AG09309 (cell line): ENCODE results near the gene KLF6.
A peak's percentile ranks its signal among the peaks of the same experiment; 100 is the strongest.

Experiments
- DNase-seq: peaks from one replicate; pipeline ENCODE4 v3.0.0-alpha.2; 2010; ENCODE audit warnings: low read depth
- H3K4me3 ChIP-seq: 2 replicates; pipeline ENCODE4 v1.5.1; 2011; ENCODE audit warnings: mild to moderate bottlenecking, low read depth, low read length, moderate library complexity; ENCODE audit not compliant: control insufficient read depth
- TF ChIP-seq, protein P1 (sequence below): IDR thresholded peaks from 2 replicates; pipeline ENCODE4 v1.5.1; 2011; ENCODE audit warnings: mild to moderate bottlenecking, low read depth, low read length, inconsistent platforms; ENCODE audit not compliant: insufficient read depth, control insufficient read depth; ENCODE audit errors: missing control alignments

The KLF6 gene

GRCh38 chr10:3784510-3785250 lies at the start of gene KLF6:
Gene KLF6, minus strand, starts transcription at chr10:3785209. Its CDS starts 195 bp downstream, at chr10:3785014.
- H3K4me3 ChIP-seq = peak within 1 kb of the TSS; percentile 90
- DNase-seq = no peak
- TF ChIP-seq, protein P1, sequence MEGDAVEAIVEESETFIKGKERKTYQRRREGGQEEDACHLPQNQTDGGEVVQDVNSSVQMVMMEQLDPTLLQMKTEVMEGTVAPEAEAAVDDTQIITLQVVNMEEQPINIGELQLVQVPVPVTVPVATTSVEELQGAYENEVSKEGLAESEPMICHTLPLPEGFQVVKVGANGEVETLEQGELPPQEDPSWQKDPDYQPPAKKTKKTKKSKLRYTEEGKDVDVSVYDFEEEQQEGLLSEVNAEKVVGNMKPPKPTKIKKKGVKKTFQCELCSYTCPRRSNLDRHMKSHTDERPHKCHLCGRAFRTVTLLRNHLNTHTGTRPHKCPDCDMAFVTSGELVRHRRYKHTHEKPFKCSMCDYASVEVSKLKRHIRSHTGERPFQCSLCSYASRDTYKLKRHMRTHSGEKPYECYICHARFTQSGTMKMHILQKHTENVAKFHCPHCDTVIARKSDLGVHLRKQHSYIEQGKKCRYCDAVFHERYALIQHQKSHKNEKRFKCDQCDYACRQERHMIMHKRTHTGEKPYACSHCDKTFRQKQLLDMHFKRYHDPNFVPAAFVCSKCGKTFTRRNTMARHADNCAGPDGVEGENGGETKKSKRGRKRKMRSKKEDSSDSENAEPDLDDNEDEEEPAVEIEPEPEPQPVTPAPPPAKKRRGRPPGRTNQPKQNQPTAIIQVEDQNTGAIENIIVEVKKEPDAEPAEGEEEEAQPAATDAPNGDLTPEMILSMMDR = no peak

GRCh38 chr10:3834404-3834803 lies 49.4 kb upstream of the KLF6 start:
- H3K4me3 ChIP-seq = no peak overlapping the region
- TF ChIP-seq, protein P1 = no peak
- no peak for DNase-seq

DNA sequence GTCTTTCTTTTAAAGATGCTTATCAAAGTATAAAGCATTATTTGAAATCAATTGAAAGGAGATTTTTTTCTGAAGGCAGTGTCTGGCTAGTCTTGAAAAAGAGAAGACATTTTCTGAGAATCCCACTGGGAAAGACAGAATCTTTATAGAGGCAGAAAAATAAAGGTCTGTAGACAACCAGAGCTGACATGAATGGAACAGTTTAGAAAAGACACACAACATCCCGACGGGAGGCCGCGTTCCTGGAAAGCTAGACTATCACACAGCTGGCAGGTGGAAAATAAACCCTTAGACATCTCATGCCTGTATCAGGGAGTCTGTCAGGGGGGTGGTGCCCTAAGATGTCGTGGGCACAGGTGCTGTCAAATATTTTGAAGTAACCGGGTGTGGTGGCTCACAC lies 48.0 kb upstream of the KLF6 start:
- no peak overlapping the region for H3K4me3 ChIP-seq
- TF ChIP-seq, protein P1 = no peak
- DNase-seq = no peak

GRCh38 chr10:3832022-3832786 lies 47.2 kb upstream of the KLF6 start:
- TF ChIP-seq, protein P1 = no peak
- DNase-seq = no peak
- no peak overlapping the region for H3K4me3 ChIP-seq

DNA sequence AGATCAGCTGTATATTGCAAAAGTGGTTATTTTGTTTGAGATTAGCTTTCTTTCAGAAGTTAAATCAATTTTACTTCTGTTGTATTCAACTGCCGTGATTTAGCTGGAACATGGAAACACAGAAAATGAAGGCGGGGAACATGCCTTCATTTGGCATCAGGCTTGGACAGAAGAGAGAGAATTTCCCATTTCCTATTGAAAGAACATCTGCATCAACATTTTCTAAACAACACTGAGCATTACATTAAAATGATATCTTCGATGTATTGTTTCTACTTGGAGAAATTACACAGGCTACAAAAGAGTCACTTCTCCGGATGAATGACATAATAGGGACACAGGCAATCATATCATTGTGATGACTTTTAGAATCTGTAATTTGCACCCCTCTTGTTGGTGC lies 46.6 kb upstream of the KLF6 start:
- TF ChIP-seq, protein P1 = no peak
- no peak overlapping the region for H3K4me3 ChIP-seq
- no peak for DNase-seq

GRCh38 chr10:3830946-3831345 lies 45.9 kb upstream of the KLF6 start:
- TF ChIP-seq, protein P1 = no peak
- H3K4me3 ChIP-seq = no peak overlapping the region

More at GRCh38 chr10:3830946-3831345, 45.9 kb upstream of the KLF6 start:
- no peak for DNase-seq
